BE2C (cell line): ENCODE data around the gene NKX3-2.

Experiments used
- DNase-seq: peaks from one replicate; pipeline ENCODE4 v3.0.0-alpha.2; 2020
- H3K27me3 ChIP-seq: fragments of 250-450 bp; sonication (Bioruptor Pico); 2 replicates; pipeline ENCODE4 v1.5.1; 2020; ENCODE audit warnings: mild to moderate bottlenecking
- H3K36me3 ChIP-seq: fragments of 250-450 bp; sonication (Bioruptor Pico); 2 replicates; pipeline ENCODE4 v1.5.1; 2020; ENCODE audit warnings: mild to moderate bottlenecking
- H3K4me1 ChIP-seq: fragments of 250-450 bp; sonication (Bioruptor Pico); 2 replicates; pipeline ENCODE4 v1.5.1; 2020
- H3K4me3 ChIP-seq: 2 replicates; pipeline ENCODE4 v1.5.1; 2011; ENCODE audit warnings: low read depth, low read length
- H3K9me3 ChIP-seq: fragments of 250-450 bp; sonication (Bioruptor Pico); 2 replicates; pipeline ENCODE4 v1.5.1; 2020
- CTCF ChIP-seq: IDR thresholded peaks from 2 replicates; pipeline ENCODE4 v1.5.1; 2012; ENCODE audit warnings: mild to moderate bottlenecking, low read depth, low read length

NKX3-2 gene

GRCh38 chr4:13536607-13537006 is 7.7 kb downstream of the NKX3-2 start:
- no peaks in the 10 kb centered on the region for H3K4me1 ChIP-seq
- TF ChIP-seq CTCF, result no peak
- H3K27me3 ChIP-seq, result peaks cover 98% of the 10 kb centered on the region
- no peaks in the 10 kb centered on the region for H3K9me3 ChIP-seq
- no peaks in the 10 kb centered on the region for H3K36me3 ChIP-seq
- H3K4me3 ChIP-seq, result no peak overlapping the region
- DNase-seq, result no peak

DNA sequence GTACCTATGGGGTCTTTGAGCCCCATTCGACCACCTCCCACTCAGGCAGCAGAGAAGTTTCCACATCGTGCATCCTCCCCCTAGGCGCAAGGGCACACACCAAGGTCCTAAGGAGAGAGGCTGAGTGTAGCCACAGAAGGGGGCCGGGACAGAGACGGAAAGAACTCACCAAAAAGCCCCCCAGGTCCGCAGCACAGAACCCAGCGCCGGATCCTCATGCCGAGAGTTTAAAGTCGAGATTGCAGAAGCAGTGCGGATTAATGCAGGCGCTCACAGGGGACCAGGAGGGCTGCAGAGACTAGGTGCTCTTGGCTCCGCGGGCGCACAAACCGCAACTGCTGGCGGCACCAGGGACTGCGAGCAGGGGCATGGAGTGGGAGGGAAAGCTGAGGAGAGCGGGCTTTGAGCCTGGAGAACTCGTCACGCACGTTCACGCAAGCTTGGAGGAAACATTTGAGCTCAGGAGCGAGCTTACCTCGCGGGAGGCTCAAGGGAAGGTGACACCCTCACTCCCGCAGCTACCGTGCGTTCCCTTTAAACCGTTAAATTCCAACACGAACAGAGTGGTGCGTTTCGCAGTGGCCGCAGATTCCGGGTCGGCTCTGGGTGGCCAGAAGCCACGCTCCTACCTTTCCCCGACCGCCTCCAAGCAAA is 8.5 kb downstream of the NKX3-2 start:
- no peak for TF ChIP-seq CTCF
- Histone ChIP-seq H3K4me1 (no peaks in the 10 kb centered on the region), H3K9me3 (no peaks in the 10 kb centered on the region), H3K36me3 (no peaks in the 10 kb centered on the region), H3K4me3 (no peak overlapping the region), H3K27me3 (peaks cover 98% of the 10 kb centered on the region)
- DNase-seq, result no peak

DNA sequence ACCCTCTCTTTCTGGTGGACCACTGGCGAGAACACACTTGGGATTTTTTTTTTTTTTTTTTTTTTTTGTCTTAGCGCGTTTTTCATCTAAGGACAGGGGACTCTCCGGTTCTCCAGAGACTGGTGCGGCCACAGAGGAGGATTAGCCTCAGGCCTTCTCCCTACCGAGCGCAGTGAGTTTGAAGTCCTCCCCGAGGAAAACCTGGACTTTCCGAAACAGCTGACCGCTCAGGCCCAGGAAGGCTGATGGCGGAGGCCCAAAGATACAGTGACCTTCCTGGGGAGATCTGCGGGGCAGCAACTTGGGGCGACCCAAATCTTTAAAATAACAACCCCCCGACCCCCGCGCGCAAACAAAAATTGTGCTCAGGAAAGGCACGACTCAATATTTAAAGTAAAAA is 9.2 kb downstream of the NKX3-2 start:
- H3K4me3 ChIP-seq, result no peak overlapping the region
- no peaks in the 10 kb centered on the region for H3K36me3 ChIP-seq
- H3K9me3 ChIP-seq, result no peaks in the 10 kb centered on the region
- TF ChIP-seq CTCF, result no peak
- no peak for DNase-seq
- peaks cover 98% of the 10 kb centered on the region for H3K27me3 ChIP-seq
- H3K4me1 ChIP-seq, result no peaks in the 10 kb centered on the region

DNA sequence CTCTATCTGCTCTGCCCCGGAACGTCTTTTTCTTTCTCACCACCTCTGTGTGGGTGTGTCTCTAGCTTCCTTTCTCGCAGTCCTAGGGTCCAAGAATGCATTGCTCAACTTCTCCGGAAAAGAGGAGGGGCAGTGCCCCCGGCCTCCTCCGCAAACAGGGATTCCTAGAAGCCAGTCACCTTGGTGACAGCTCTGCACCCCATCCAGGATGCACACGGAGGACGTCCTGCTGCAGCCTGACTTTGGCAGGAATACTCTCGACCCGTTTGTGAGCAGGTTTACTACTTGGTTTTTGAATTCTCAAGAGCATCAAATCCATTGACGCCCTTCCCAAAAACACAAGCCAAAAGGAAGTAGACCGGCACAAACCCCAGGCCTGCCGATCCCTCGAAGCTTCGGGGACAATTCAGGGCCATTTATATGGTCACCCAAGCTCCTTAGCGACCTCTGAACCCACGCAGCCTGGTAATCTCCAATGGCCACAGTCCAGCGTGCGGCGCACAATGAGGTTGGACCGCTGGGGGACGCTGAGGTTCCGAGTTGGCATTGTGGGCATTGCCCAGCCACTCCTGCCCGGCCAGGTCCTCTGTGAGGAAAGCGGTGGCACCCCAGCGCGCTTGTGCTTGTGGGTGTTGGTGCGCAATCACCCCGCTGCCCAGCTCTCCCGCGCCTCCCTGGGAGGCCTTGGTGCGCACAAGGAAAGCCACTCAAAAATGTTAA is 9.8 kb downstream of the NKX3-2 start:
- no peak for DNase-seq
- no peaks in the 10 kb centered on the region for H3K4me1 ChIP-seq
- H3K27me3 ChIP-seq, result peaks cover 98% of the 10 kb centered on the region
- no peak overlapping the region for H3K4me3 ChIP-seq
- no peak for TF ChIP-seq CTCF
- no peaks in the 10 kb centered on the region for H3K9me3 ChIP-seq
- H3K36me3 ChIP-seq, result no peaks in the 10 kb centered on the region

DNA sequence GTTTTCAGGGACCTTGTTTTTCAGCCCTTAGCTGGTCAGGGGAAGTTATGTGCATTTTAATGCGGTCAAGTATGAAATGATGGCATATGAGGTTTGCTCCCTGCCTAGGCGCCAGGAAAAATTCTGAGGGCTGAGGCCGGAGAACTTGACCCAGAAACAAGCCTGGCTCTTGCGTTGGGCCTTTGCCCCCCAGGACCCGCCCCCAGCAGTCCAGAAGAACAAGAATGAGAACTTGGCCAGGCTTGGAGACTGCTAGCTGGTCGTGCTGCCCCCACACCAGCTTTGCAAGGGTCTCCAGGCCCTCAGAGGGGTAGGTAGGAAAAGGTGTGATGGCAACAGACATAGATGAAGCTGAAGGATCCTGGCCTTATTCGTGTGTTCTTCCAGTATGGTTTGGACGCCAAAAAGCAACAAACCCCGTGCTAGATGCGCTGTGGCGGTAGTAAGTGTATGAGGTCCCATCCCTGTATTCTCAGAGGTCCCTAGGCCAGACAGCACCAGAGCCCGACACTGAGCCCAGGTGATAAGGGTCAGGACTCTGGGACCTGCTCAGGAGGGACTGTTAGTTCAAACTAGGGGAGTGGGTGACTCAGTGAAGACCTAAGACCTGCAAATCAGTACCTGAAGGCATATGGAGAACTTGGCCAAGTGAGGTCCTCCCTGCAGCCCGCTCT is 10.5 kb downstream of the NKX3-2 start:
- H3K36me3 ChIP-seq, result no peaks in the 10 kb centered on the region
- no peak for TF ChIP-seq CTCF
- no peaks in the 10 kb centered on the region for H3K4me1 ChIP-seq
- no peak overlapping the region for H3K4me3 ChIP-seq
- no peaks in the 10 kb centered on the region for H3K9me3 ChIP-seq
- DNase-seq, result no peak
- H3K27me3 ChIP-seq, result peaks cover 98% of the 10 kb centered on the region

GRCh38 chr4:13531625-13531998 is 12.7 kb downstream of the NKX3-2 start:
- TF ChIP-seq CTCF, result no peak
- Histone ChIP-seq H3K4me1 (no peaks in the 10 kb centered on the region), H3K36me3 (no peaks in the 10 kb centered on the region), H3K9me3 (no peaks in the 10 kb centered on the region), H3K27me3 (peaks cover 97% of the 10 kb centered on the region), H3K4me3 (no peak overlapping the region)
- no peak for DNase-seq
